ENCODE data around the gene GALNT7. TPM values are rescaled to one million over a fixed set of nuclear protein-coding genes. Genes with fewer than 3 reads are reported as not detected.

The GALNT7 gene
- polyA plus RNA-seq, 1 of the 3 experiments (the other 2 are of a cell fraction), result 14.8 TPM

DNA sequence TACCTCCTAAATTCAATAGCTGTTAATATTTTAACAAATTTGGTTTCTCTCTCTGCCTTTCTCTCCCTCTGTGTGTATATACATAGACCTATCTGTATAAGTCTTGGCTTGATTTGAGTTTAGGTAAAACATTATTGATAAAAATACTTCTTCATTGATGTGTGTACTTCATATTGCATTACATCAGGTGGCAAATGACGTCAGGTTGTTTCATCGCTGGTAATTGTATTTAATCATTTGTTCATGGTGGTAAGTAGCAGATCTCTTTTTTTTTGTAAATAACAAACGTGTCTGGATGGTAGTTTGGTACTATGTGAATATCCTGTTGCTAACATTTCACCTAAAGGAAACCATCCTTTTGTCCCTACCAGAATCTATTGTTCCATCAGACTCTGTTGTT, 55.1 kb downstream of the GALNT7 start:
- no peak overlapping the region for H3K27ac ChIP-seq (ENCODE audit: low read depth in 2 of 2, low read length in 1 of 2)
- TF ChIP-seq MXI1 (IDR thresholded peaks at IDR 0.05; ENCODE audit: low read depth, low read length) (no peak), FOXM1 (IDR thresholded peaks at IDR 0.05; ENCODE audit: low read depth) (no peak), YY1 (IDR thresholded peaks at IDR 0.05; ENCODE audit: low read depth) (no peak), RCOR1 (IDR thresholded peaks at IDR 0.05; ENCODE audit: low read length) (no peak), POLR2AphosphoS5 (IDR thresholded peaks at IDR 0.05; ENCODE audit: low read depth, low read length) (no peak), JUND (IDR thresholded peaks at IDR 0.05) (no peak), CHD2 (IDR thresholded peaks at IDR 0.05; ENCODE audit: low read length, partially characterized antibody) (no peak), FOXJ3 (CRISPR knock-in tag; IDR thresholded peaks at IDR 0.05) (no peak), FOSL2 (IDR thresholded peaks at IDR 0.05; ENCODE audit: borderline replicate concordance, low read depth) (no peak), MEF2A (IDR thresholded peaks at IDR 0.05; ENCODE audit: borderline replicate concordance, low read depth) (no peak), TEAD4 (IDR thresholded peaks at IDR 0.05; ENCODE audit: borderline replicate concordance, insufficient read depth) (no peak), NRF1 (IDR thresholded peaks at IDR 0.05; ENCODE audit: low read depth, low read length) (no peak), GATA2 (CRISPR knock-in tag; IDR thresholded peaks at IDR 0.05) (no peak), EP300 (IDR thresholded peaks at IDR 0.05; ENCODE audit: borderline replicate concordance in 1 of 2, low read depth in 1 of 2, low read length in 1 of 2) (no peak), SMC3 (IDR thresholded peaks at IDR 0.05; ENCODE audit: low read depth, low read length) (no peak), IRF3 (IDR thresholded peaks at IDR 0.05; ENCODE audit: low read depth, low read length) (no peak)
- TF ChIP-seq, protein P1, sequence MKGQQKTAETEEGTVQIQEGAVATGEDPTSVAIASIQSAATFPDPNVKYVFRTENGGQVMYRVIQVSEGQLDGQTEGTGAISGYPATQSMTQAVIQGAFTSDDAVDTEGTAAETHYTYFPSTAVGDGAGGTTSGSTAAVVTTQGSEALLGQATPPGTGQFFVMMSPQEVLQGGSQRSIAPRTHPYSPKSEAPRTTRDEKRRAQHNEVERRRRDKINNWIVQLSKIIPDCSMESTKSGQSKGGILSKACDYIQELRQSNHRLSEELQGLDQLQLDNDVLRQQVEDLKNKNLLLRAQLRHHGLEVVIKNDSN (IDR thresholded peaks at IDR 0.05; ENCODE audit: borderline replicate concordance, low read depth), result no peak
- TF ChIP-seq, protein P2, sequence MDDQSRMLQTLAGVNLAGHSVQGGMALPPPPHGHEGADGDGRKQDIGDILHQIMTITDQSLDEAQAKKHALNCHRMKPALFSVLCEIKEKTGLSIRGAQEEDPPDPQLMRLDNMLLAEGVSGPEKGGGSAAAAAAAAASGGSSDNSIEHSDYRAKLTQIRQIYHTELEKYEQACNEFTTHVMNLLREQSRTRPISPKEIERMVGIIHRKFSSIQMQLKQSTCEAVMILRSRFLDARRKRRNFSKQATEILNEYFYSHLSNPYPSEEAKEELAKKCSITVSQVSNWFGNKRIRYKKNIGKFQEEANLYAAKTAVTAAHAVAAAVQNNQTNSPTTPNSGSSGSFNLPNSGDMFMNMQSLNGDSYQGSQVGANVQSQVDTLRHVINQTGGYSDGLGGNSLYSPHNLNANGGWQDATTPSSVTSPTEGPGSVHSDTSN (IDR thresholded peaks at IDR 0.05), result no peak
- H3K9me3 ChIP-seq, result no peaks in the 10 kb centered on the region
- peaks cover 0 to 10% of the 10 kb centered on the region in 2 experiments; a peak in 3 of 4 replicates for H3K4me1 ChIP-seq (ENCODE audit: control insufficient read depth in 1 of 2, insufficient read depth in 2 of 2, low read depth in 1 of 2, low read length in 1 of 2)
- H3K9ac ChIP-seq, result no peak overlapping the region
- peaks cover 17% of the 10 kb centered on the region; the same call in 1 of the 2 replicates for H3K79me2 ChIP-seq (ENCODE audit: insufficient read depth)
- ChIA-PET POLR2A (no interaction called here), CTCF (interaction anchor here (1.6 kb wide), 1 partner anchor 78 kb away, joined by 7 read pairs; no protein-coding TSS in a partner anchor)
- no peak overlapping the region for H2AFZ ChIP-seq (ENCODE audit: low read depth)
- H4K20me1 ChIP-seq (ENCODE audit: insufficient read depth), result no peaks in the 10 kb centered on the region
- 96% methylated on average over 3 of the region's 3 CpGs for WGBS (ENCODE audit: low lambda C conversion rate)
- H3K27me3 ChIP-seq (ENCODE audit: insufficient read depth), result no peaks in the 10 kb centered on the region
- H3K4me3 ChIP-seq (ENCODE audit: low read depth in 2 of 2, low read length in 1 of 2), result no peak overlapping the region
- no peak overlapping the region for H3K4me2 ChIP-seq
- H3K9me2 ChIP-seq, result no peaks in the 10 kb centered on the region
- peaks cover 4% of the 10 kb centered on the region for H3F3A ChIP-seq (replicated peaks; ENCODE audit: insufficient read depth)
- no peak for DNase-seq
- peaks cover 0 to 8% of the 10 kb centered on the region in 2 experiments for H3K36me3 ChIP-seq (replicated peaks in 1 of 2; ENCODE audit: control insufficient read depth in 1 of 2, insufficient read depth in 2 of 2, low read length in 1 of 2)
